ENCODE results near the gene PNPLA3. TPM values are rescaled to one million over a fixed set of nuclear protein-coding genes. Genes with fewer than 3 reads are reported as not detected.

The PNPLA3 gene
- 1.2 and 3.0 TPM in 2 replicates for total RNA-seq
- long read RNA-seq, partial matches to known transcripts = 0 of 1 reads
- long read RNA-seq, other reads (novel, unspliced or antisense) = 1 of 1 reads

GRCh38 chr22:43923631-43924464 is at the start of gene PNPLA3:
Gene PNPLA3 (plus strand): TSS chr22:43923805. CDS start chr22:43923912, 107 bp downstream.
- Mint-ChIP-seq H3K4me3 (ENCODE audit: unreplicated experiment) (peak within 1 kb of the TSS; percentile 78), H3K27me3 (ENCODE audit: unreplicated experiment) (no peaks in the 10 kb centered on the region), H3K27ac (ENCODE audit: unreplicated experiment) (peak within 1 kb of the TSS; percentile 74), H3K36me3 (ENCODE audit: unreplicated experiment) (no peaks in the 10 kb centered on the region), H3K4me1 (ENCODE audit: unreplicated experiment) (peaks cover 23% of the 10 kb centered on the region), H3K9me3 (ENCODE audit: unreplicated experiment) (no peaks in the 10 kb centered on the region)
- DNase-seq (ENCODE audit: extremely low spot score, unreplicated experiment) = peak; percentile 93
- peak; percentile 36 for TF ChIP-seq CTCF (IDR thresholded peaks at IDR 0.05)

GRCh38 chr22:43876866-43877509 is 46.6 kb upstream of the PNPLA3 start:
- TF ChIP-seq CTCF (IDR thresholded peaks at IDR 0.05) = no peak
- Mint-ChIP-seq H3K27ac (ENCODE audit: unreplicated experiment) (no peak overlapping the region), H3K4me1 (ENCODE audit: unreplicated experiment) (no peaks in the 10 kb centered on the region), H3K9me3 (ENCODE audit: unreplicated experiment) (peaks cover under 1% of the 10 kb centered on the region), H3K27me3 (ENCODE audit: unreplicated experiment) (peaks cover 37% of the 10 kb centered on the region), H3K4me3 (ENCODE audit: unreplicated experiment) (no peak overlapping the region), H3K36me3 (ENCODE audit: unreplicated experiment) (no peaks in the 10 kb centered on the region)
- DNase-seq (ENCODE audit: extremely low spot score, unreplicated experiment) = no peak

GRCh38 chr22:43878079-43878795 is 45.4 kb upstream of the PNPLA3 start:
- Mint-ChIP-seq H3K4me1 (ENCODE audit: unreplicated experiment) (no peaks in the 10 kb centered on the region), H3K36me3 (ENCODE audit: unreplicated experiment) (no peaks in the 10 kb centered on the region), H3K4me3 (ENCODE audit: unreplicated experiment) (no peak overlapping the region), H3K27ac (ENCODE audit: unreplicated experiment) (no peak overlapping the region), H3K9me3 (ENCODE audit: unreplicated experiment) (no peaks in the 10 kb centered on the region), H3K27me3 (ENCODE audit: unreplicated experiment) (peaks cover 32% of the 10 kb centered on the region)
- TF ChIP-seq CTCF (IDR thresholded peaks at IDR 0.05) = no peak
- DNase-seq (ENCODE audit: extremely low spot score, unreplicated experiment) = no peak

GRCh38 chr22:43878831-43879550 is 44.6 kb upstream of the PNPLA3 start:
- H3K4me1 Mint-ChIP-seq (ENCODE audit: unreplicated experiment) = no peaks in the 10 kb centered on the region
- H3K27me3 Mint-ChIP-seq (ENCODE audit: unreplicated experiment) = peaks cover 27% of the 10 kb centered on the region
- no peaks in the 10 kb centered on the region for H3K9me3 Mint-ChIP-seq (ENCODE audit: unreplicated experiment)
- DNase-seq (ENCODE audit: extremely low spot score, unreplicated experiment) = no peak
- no peak for TF ChIP-seq CTCF (IDR thresholded peaks at IDR 0.05)
- no peak overlapping the region for H3K4me3 Mint-ChIP-seq (ENCODE audit: unreplicated experiment)
- no peaks in the 10 kb centered on the region for H3K36me3 Mint-ChIP-seq (ENCODE audit: unreplicated experiment)
- H3K27ac Mint-ChIP-seq (ENCODE audit: unreplicated experiment) = no peak overlapping the region

All from osteocyte (in vitro differentiated cells).